ENCODE data around the gene GOLGA1.

Gene GOLGA1

DNA sequence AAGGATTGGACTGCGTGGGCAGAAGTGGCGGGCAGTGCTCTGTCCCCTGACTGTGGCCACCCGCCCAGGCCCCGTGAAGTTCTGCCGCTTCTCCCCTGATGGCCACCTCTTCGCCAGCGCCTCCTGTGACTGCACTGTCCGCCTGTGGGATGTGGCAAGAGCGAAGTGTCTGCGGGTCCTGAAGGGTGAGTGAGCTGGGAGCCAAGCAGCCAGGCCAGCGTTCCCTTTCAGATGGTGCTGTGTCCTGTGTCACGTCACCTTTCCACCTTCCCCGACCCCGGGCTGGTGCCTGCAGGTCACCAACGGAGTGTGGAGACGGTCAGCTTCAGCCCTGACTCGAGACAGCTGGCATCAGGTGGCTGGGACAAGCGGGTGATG, 85.3 kb downstream of the GOLGA1 start:
- Histone ChIP-seq H3F3A (ENCODE audit: insufficient read depth, low read length) (peaks cover 66% of the 10 kb centered on the region), H3K9me3 (replicated peaks; ENCODE audit: insufficient read depth, low read length) (no peaks in the 10 kb centered on the region), H3K4me2 (ENCODE audit: low read depth, low read length) (no peak overlapping the region), H4K20me1 (ENCODE audit: insufficient read depth, low read length) (peaks cover 38% of the 10 kb centered on the region), H3K27me3 (replicated peaks; ENCODE audit: insufficient read depth, low read length) (no peaks in the 10 kb centered on the region), H3K79me2 (ENCODE audit: low read length) (peaks cover 25% of the 10 kb centered on the region), H3K9me2 (replicated peaks; ENCODE audit: insufficient read depth, low read length) (no peaks in the 10 kb centered on the region), H3K9ac (ENCODE audit: low read length) (no peak overlapping the region), H3K36me3 (replicated peaks; ENCODE audit: insufficient read depth, low read length) (peaks cover 14% of the 10 kb centered on the region), H3K4me3 (ENCODE audit: low read length) (no peak overlapping the region), H3K4me1 (ENCODE audit: low read length) (peaks cover 17% of the 10 kb centered on the region; the same call in 1 of the 2 replicates), H3K27ac (ENCODE audit: low read length) (no peak overlapping the region), H2AFZ (ENCODE audit: low read length) (no peak overlapping the region)
- DNase-seq, result no peak
- no peak for TF ChIP-seq EZH2phosphoT487 (IDR thresholded peaks at IDR 0.05; ENCODE audit: low read length)

DNA sequence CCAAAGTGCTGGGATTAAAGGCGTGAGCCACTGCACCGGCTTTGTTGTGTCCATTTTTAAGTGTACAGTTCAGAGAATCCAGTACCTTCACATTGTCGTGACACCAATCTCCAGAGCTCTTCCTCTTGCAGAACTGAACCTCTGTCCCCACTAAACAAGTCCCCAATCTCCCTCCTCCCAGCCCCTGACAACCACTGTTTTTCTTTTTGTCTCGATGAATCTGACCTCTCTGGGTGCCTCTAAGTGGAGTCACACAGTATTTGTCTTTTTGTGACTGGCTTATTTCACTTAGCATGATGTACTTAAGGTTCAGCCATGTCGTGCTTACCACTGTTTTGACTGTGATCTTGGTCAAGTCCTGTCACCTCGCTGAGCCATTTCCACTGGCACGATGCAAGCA, 86.1 kb downstream of the GOLGA1 start:
- peaks cover 17% of the 10 kb centered on the region for H3K79me2 ChIP-seq (ENCODE audit: low read length)
- H3F3A ChIP-seq (ENCODE audit: insufficient read depth, low read length), result peaks cover 58% of the 10 kb centered on the region
- peaks cover 30% of the 10 kb centered on the region for H4K20me1 ChIP-seq (ENCODE audit: insufficient read depth, low read length)
- TF ChIP-seq, protein P1, sequence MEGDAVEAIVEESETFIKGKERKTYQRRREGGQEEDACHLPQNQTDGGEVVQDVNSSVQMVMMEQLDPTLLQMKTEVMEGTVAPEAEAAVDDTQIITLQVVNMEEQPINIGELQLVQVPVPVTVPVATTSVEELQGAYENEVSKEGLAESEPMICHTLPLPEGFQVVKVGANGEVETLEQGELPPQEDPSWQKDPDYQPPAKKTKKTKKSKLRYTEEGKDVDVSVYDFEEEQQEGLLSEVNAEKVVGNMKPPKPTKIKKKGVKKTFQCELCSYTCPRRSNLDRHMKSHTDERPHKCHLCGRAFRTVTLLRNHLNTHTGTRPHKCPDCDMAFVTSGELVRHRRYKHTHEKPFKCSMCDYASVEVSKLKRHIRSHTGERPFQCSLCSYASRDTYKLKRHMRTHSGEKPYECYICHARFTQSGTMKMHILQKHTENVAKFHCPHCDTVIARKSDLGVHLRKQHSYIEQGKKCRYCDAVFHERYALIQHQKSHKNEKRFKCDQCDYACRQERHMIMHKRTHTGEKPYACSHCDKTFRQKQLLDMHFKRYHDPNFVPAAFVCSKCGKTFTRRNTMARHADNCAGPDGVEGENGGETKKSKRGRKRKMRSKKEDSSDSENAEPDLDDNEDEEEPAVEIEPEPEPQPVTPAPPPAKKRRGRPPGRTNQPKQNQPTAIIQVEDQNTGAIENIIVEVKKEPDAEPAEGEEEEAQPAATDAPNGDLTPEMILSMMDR (IDR thresholded peaks at IDR 0.05; ENCODE audit: low read length), result no peak
- TF ChIP-seq EZH2 (optimal IDR thresholded peaks at IDR 0.05; ENCODE audit: low read depth, low read length), result no peak
- TF ChIP-seq EZH2phosphoT487 (IDR thresholded peaks at IDR 0.05; ENCODE audit: low read length), result no peak
- H3K4me1 ChIP-seq (ENCODE audit: low read length), result peaks cover 10% of the 10 kb centered on the region; the same call in 1 of the 2 replicates
- H3K4me3 ChIP-seq (ENCODE audit: low read length), result no peak overlapping the region
- H2AFZ ChIP-seq (ENCODE audit: low read length), result no peak overlapping the region
- no peak overlapping the region for H3K27ac ChIP-seq (ENCODE audit: low read length)
- no peaks in the 10 kb centered on the region for H3K27me3 ChIP-seq (replicated peaks; ENCODE audit: insufficient read depth, low read length)
- H3K9ac ChIP-seq (ENCODE audit: low read length), result no peak overlapping the region
- no peaks in the 10 kb centered on the region for H3K9me3 ChIP-seq (replicated peaks; ENCODE audit: insufficient read depth, low read length)
- H3K36me3 ChIP-seq (replicated peaks; ENCODE audit: insufficient read depth, low read length), result peaks cover 8% of the 10 kb centered on the region
- H3K4me2 ChIP-seq (ENCODE audit: low read depth, low read length), result no peak overlapping the region
- no peaks in the 10 kb centered on the region for H3K9me2 ChIP-seq (replicated peaks; ENCODE audit: insufficient read depth, low read length)
- no peak for DNase-seq

DNA sequence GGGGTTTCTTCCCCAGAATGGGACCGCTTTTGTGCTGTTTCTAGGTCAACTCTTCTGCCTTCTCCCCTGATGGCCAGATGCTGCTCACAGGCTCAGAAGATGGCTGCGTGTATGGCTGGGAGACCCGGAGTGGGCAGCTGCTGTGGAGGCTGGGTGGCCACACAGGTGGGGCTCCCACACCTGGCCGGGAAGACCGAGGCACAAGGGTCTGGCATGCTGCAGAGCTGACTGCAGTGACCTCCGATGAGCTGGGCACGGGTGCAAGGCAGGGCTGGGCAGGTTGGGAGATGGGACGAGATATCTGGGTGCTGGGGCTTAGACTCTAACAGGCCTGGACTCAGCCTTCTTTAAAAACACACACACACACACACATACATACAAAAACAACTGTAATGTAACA, 86.7 kb downstream of the GOLGA1 start:
- Histone ChIP-seq H3K9ac (ENCODE audit: low read length) (no peak overlapping the region), H3K36me3 (replicated peaks; ENCODE audit: insufficient read depth, low read length) (peaks cover 3% of the 10 kb centered on the region; the same call in 1 of the 2 replicates), H3K27ac (ENCODE audit: low read length) (no peak overlapping the region), H4K20me1 (ENCODE audit: insufficient read depth, low read length) (peaks cover 24% of the 10 kb centered on the region), H3K9me2 (replicated peaks; ENCODE audit: insufficient read depth, low read length) (no peaks in the 10 kb centered on the region), H2AFZ (ENCODE audit: low read length) (no peak overlapping the region), H3K27me3 (replicated peaks; ENCODE audit: insufficient read depth, low read length) (no peaks in the 10 kb centered on the region), H3K4me2 (ENCODE audit: low read depth, low read length) (no peak overlapping the region), H3K79me2 (ENCODE audit: low read length) (peaks cover 11% of the 10 kb centered on the region), H3K9me3 (replicated peaks; ENCODE audit: insufficient read depth, low read length) (no peaks in the 10 kb centered on the region), H3F3A (ENCODE audit: insufficient read depth, low read length) (peaks cover 52% of the 10 kb centered on the region), H3K4me1 (ENCODE audit: low read length) (0 out of 2 replicates have a peak, but pooled peaks cover 8% of the 10 kb centered on the region), H3K4me3 (ENCODE audit: low read length) (no peak overlapping the region)
- no peak for DNase-seq
- TF ChIP-seq, protein P1 (IDR thresholded peaks at IDR 0.05; ENCODE audit: low read length), result no peak

DNA sequence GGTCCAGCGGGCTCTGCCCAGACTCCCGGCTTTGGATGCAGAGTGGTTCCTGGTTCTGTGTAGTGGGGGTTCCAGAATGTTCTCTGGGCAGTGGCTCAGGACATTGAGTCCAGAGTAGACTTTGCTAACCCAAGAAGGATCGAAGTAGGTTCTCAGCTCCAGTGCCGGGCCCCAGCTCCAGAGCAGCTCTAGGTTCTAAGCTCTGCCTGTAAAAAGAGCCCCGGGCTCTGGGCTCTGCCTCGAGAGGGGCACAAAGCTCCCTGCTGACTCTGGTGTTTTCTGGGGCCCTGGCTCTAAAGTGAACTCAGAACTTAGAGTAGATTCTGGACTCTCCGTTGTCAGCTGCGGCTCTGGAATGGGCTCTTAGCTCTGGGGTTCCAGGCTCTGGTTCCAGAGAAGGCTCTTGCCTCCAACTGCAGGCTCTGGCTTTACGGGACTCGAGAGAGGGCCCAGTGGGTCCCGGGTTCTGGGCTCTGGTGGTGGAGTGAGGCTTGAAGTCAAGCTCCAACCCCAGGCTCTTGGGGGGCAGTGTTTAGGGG, 87.2 kb downstream of the GOLGA1 start:
- H2AFZ ChIP-seq (ENCODE audit: low read length), result peak overlapping the region; percentile 99
- no peaks in the 10 kb centered on the region for H3K9me2 ChIP-seq (replicated peaks; ENCODE audit: insufficient read depth, low read length)
- no peaks in the 10 kb centered on the region for H3K9me3 ChIP-seq (replicated peaks; ENCODE audit: insufficient read depth, low read length)
- peaks cover 47% of the 10 kb centered on the region for H3F3A ChIP-seq (ENCODE audit: insufficient read depth, low read length)
- peaks cover 6% of the 10 kb centered on the region for H3K79me2 ChIP-seq (ENCODE audit: low read length)
- H3K4me1 ChIP-seq (ENCODE audit: low read length), result 0 out of 2 replicates have a peak, but pooled peaks cover 8% of the 10 kb centered on the region
- no peaks in the 10 kb centered on the region; the same call in 1 of the 2 replicates for H3K36me3 ChIP-seq (replicated peaks; ENCODE audit: insufficient read depth, low read length)
- peak overlapping the region; percentile 62; the same call in 1 of the 2 replicates for H3K9ac ChIP-seq (ENCODE audit: low read length)
- H3K4me3 ChIP-seq (ENCODE audit: low read length), result peak overlapping the region; percentile 72
- peaks cover 19% of the 10 kb centered on the region for H4K20me1 ChIP-seq (ENCODE audit: insufficient read depth, low read length)
- peak overlapping the region; percentile 100 for H3K4me2 ChIP-seq (ENCODE audit: low read depth, low read length)
- DNase-seq, result no peak
- H3K27me3 ChIP-seq (replicated peaks; ENCODE audit: insufficient read depth, low read length), result no peaks in the 10 kb centered on the region
- TF ChIP-seq, protein P1 (IDR thresholded peaks at IDR 0.05; ENCODE audit: low read length), result no peak
- no peak for TF ChIP-seq EZH2 (optimal IDR thresholded peaks at IDR 0.05; ENCODE audit: low read depth, low read length)
- TF ChIP-seq EZH2phosphoT487 (IDR thresholded peaks at IDR 0.05; ENCODE audit: low read length), result no peak
- no peak overlapping the region for H3K27ac ChIP-seq (ENCODE audit: low read length)
